PC-9 (cell line): Measurements from ENCODE around the gene KRT3. TPM values are rescaled to one million over a fixed set of nuclear protein-coding genes. Genes with fewer than 3 reads are reported as not detected.

ENCODE experiments used
- BruUV-seq: library from RNA; stranded (reverse); fragments of 400-500 nt; replicated peaks from 2 replicates; lab custom pipeline; 2021; lab: Mats Ljungman, UMichigan
- CTCF ChIA-PET: fragments of 300-600 bp; sonication (Branson Sonifier 250); formaldehyde crosslinking; loops from one replicate; lab custom pipeline; 2022; ENCODE audit warnings: antibody characterized with exemption; lab: Charles Lee
- POLR2A ChIA-PET: fragments of 300-600 bp; sonication (Branson Sonifier 250); formaldehyde crosslinking; loops from one replicate; lab custom pipeline; 2022; ENCODE audit warnings: antibody characterized with exemption; ENCODE audit not compliant: unreplicated experiment; lab: Charles Lee
- DNase-seq, 2 experiments: peaks; one replicate each; pipeline versions ENCODE4 v3.0.0 to v3.0.0-alpha.2; 2015 to 2022; ENCODE audit warnings: mixed read lengths in 1 of 2
- H2AFZ ChIP-seq: fragments of 200-600 bp; sonication (generic); 2 replicates; pipeline ENCODE4 v1.8.1; 2017; ENCODE audit warnings: antibody characterized with exemption
- H3F3A ChIP-seq: fragments of 200-600 bp; sonication (generic); 2 replicates; pipeline ENCODE4 v1.8.1; 2017; ENCODE audit warnings: antibody characterized with exemption, mild to moderate bottlenecking, low read depth; ENCODE audit not compliant: insufficient read depth
- H3K27ac ChIP-seq: fragments of 200-600 bp; sonication (generic); 2 replicates; pipeline ENCODE4 v1.6.1; 2016; ENCODE audit warnings: mixed run types
- H3K27me3 ChIP-seq: fragments of 200-600 bp; sonication (generic); 2 replicates; pipeline ENCODE4 v1.6.1; 2016; ENCODE audit warnings: low read depth, mixed run types; ENCODE audit not compliant: insufficient read depth
- H3K36me3 ChIP-seq: fragments of 200-600 bp; sonication (generic); 2 replicates; pipeline ENCODE4 v1.6.1; 2016; ENCODE audit warnings: low read depth, mixed run types
- H3K4me1 ChIP-seq: fragments of 200-600 bp; sonication (generic); replicated peaks from 2 replicates; pipeline ENCODE4 v1.6.1; 2016; ENCODE audit warnings: mixed run types; ENCODE audit not compliant: insufficient read depth
- H3K4me2 ChIP-seq: fragments of 200-600 bp; sonication (generic); 2 replicates; pipeline ENCODE4 v1.6.1; 2017; ENCODE audit warnings: mixed run types
- H3K4me3 ChIP-seq: fragments of 200-600 bp; sonication (generic); 2 replicates; pipeline ENCODE4 v1.6.1; 2016; ENCODE audit warnings: mixed run types
- H3K79me2 ChIP-seq: fragments of 200-600 bp; sonication (generic); 2 replicates; pipeline ENCODE4 v1.6.1; 2017; ENCODE audit warnings: low read depth, mixed run types
- H3K9me2 ChIP-seq: fragments of 200-600 bp; sonication (generic); 2 replicates; pipeline ENCODE4 v1.8.1; 2017; ENCODE audit warnings: mild to moderate bottlenecking; ENCODE audit not compliant: insufficient read depth
- H3K9me3 ChIP-seq: fragments of 200-600 bp; sonication (generic); 2 replicates; pipeline ENCODE4 v1.8.1; 2016; ENCODE audit warnings: low read depth; ENCODE audit not compliant: insufficient read depth
- H4K20me1 ChIP-seq: fragments of 200-600 bp; sonication (generic); 2 replicates; pipeline ENCODE4 v1.8.1; 2017; ENCODE audit not compliant: insufficient read depth
- EZH2 ChIP-seq: fragments of 200-600 bp; sonication (generic); IDR thresholded peaks from 2 replicates; pipeline ENCODE4 v1.8.0; 2017; ENCODE audit warnings: antibody characterized with exemption, low read depth
- intact Hi-C: fragments of 100-400 bp; cut with micrococcal nuclease; formaldehyde crosslinking; loops from one replicate; pipeline ENCODE4 v1.10.0; 2022; ENCODE audit not compliant: unreplicated experiment
- total RNA-seq: library from RNA; stranded (reverse); gene quantifications from 2 replicates; pipeline ENCODE4 v1.2.3, GENCODE V29; 2021
- TF ChIP-seq, protein P1 (sequence below): fragments of 200-600 bp; sonication (generic); conservative IDR thresholded peaks from 2 replicates; pipeline ENCODE4 v1.6.1; 2017; ENCODE audit warnings: mixed run types, antibody characterized with exemption, mild to moderate bottlenecking, moderate library complexity

The KRT3 gene
- total RNA-seq, 1 experiment from 2014 or later = 0.24 TPM

DNA sequence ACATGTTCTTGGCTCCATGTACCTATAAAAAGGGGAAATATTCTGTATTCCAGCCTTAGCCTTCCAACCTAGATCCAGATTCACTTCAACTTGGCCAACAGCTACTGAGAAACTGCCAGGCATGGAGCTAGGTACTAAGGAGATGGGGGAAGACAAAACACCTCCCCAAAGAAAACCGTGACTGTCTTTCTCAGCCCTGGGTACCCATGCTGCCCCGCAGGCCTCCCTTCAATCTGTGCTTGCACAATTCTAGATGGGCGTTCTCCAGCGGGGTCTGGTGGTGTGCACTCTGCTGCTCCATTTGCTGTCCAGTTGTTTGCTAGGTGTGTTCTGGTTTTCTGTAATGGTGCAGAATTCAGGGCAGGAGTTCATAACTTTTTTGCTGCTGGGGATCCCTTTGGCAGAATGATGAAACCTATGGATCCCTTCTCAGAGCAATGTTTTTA is 18.8 kb upstream of the KRT3 start:
- Histone ChIP-seq H3F3A (no peaks in the 10 kb centered on the region), H4K20me1 (no peaks in the 10 kb centered on the region), H3K9me3 (no peaks in the 10 kb centered on the region), H3K4me1 (peaks cover 8% of the 10 kb centered on the region), H3K36me3 (no peaks in the 10 kb centered on the region), H3K4me2 (no peak overlapping the region), H3K79me2 (no peaks in the 10 kb centered on the region), H3K27ac (no peak overlapping the region), H3K27me3 (no peaks in the 10 kb centered on the region; the same call in 1 of the 2 replicates), H3K9me2 (no peaks in the 10 kb centered on the region), H2AFZ (no peak overlapping the region), H3K4me3 (no peak overlapping the region)
- no TSS peak for BruUV-seq
- no peak for TF ChIP-seq EZH2
- TF ChIP-seq, protein P1, sequence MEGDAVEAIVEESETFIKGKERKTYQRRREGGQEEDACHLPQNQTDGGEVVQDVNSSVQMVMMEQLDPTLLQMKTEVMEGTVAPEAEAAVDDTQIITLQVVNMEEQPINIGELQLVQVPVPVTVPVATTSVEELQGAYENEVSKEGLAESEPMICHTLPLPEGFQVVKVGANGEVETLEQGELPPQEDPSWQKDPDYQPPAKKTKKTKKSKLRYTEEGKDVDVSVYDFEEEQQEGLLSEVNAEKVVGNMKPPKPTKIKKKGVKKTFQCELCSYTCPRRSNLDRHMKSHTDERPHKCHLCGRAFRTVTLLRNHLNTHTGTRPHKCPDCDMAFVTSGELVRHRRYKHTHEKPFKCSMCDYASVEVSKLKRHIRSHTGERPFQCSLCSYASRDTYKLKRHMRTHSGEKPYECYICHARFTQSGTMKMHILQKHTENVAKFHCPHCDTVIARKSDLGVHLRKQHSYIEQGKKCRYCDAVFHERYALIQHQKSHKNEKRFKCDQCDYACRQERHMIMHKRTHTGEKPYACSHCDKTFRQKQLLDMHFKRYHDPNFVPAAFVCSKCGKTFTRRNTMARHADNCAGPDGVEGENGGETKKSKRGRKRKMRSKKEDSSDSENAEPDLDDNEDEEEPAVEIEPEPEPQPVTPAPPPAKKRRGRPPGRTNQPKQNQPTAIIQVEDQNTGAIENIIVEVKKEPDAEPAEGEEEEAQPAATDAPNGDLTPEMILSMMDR = no peak
- intact Hi-C loops = no loop called here
- POLR2A ChIA-PET = no interaction called here
- DNase-seq = no peak
- CTCF ChIA-PET = no interaction called here

DNA sequence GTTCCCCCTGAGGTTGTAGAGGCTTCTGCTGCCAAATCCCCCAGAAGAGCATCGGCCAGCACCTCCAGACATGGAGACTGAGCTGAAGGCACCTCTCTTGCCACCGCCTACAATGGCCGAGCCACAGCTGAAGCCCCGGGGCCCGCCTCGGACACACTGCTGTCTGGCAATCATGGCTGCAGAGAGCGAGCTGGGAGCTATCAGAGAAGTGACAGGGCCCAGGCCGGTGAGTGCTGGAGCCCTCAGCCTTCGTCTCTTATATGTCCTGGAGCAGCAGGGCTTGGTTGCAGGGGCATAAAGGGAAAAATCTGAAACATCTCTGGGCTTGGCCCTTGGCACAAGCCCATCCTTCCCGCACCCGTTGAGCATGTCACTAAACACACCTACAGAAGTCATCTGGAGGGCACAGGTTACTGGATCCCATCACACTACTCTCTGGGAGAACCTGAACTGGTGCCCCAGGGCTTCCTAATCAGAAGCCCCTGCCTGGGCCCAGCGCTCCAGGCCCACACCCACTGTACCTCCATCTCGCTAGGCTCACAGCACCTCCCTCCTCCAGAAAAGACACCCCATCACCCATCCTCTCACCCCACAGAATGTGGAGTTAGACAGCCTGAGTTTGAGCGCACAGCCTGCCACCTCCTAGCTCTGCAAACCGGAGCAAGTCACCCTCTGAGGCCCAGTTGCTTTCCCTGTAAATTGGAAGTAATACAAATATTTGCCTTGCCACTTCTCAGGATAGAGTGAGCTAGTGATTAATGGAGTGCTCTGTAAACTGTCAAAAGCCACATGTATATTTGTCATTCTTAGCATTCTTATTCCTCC is 18.2 kb upstream of the KRT3 start, which contains the start of gene KRT4:
TSS of gene KRT4 (minus strand) at position 232 of the 825 bp plus-strand sequence. CDS start at position 174, 58 bp downstream.
- ChIA-PET CTCF (no interaction called here), POLR2A (interaction anchor here (0.5 kb wide), 1 partner anchor 104 kb away, joined by 7 read pairs; no protein-coding TSS in a partner anchor)
- Histone ChIP-seq H3K79me2 (no peaks in the 10 kb centered on the region), H2AFZ (no peak within 1 kb of the TSS), H3F3A (no peaks in the 10 kb centered on the region), H3K36me3 (no peaks in the 10 kb centered on the region), H3K4me3 (no peak within 1 kb of the TSS), H3K4me2 (no peak within 1 kb of the TSS), H3K9me3 (no peaks in the 10 kb centered on the region), H3K27me3 (no peaks in the 10 kb centered on the region; the same call in 1 of the 2 replicates), H3K9me2 (no peaks in the 10 kb centered on the region), H3K27ac (no peak within 1 kb of the TSS), H4K20me1 (no peaks in the 10 kb centered on the region), H3K4me1 (peaks cover 8% of the 10 kb centered on the region)
- intact Hi-C loops = no loop called here
- peak; percentile 41 to 66 for DNase-seq
- TF ChIP-seq, protein P1 = no peak
- TF ChIP-seq EZH2 = no peak
- BruUV-seq = no TSS peak

DNA sequence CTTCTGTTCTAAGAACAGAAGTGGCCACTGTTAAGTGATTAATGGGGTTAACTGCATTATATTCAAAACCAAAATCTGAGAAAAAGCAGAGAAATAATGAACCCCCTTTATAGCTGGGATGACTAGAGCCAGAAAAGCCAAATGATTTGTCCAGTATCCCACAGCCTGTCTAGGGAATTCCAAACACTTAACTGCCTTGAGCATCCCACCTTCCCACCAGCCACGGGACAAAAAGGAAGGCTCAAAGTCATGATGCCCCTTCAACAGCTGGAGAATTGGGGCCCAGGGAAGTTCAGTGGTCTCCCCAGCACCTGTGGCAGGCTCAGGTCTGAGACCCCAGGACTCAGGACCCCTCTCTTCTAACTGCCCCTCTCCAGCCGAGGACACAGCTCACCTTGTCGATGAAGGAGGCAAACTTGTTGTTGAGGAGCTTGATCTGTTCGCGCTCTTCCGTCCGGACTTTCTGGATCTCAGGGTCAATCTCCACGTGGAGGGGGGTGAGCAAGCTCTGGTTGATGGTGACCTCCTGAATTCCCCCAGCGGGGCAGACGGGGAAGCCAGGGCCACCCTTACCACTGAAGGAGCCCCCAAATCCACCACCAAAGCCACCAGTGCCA is 17.4 kb upstream of the KRT3 start:
- Histone ChIP-seq H3K4me2 (no peak overlapping the region), H3K4me1 (peaks cover 8% of the 10 kb centered on the region), H3K9me2 (no peaks in the 10 kb centered on the region), H3K4me3 (no peak overlapping the region), H4K20me1 (no peaks in the 10 kb centered on the region), H3K36me3 (no peaks in the 10 kb centered on the region), H3K9me3 (no peaks in the 10 kb centered on the region), H3F3A (no peaks in the 10 kb centered on the region), H2AFZ (no peak overlapping the region), H3K79me2 (no peaks in the 10 kb centered on the region), H3K27ac (no peak overlapping the region), H3K27me3 (no peaks in the 10 kb centered on the region; the same call in 1 of the 2 replicates)
- DNase-seq = no peak
- ChIA-PET CTCF (no interaction called here), POLR2A (no interaction called here)
- TF ChIP-seq EZH2 = no peak
- TF ChIP-seq, protein P1 = no peak
- BruUV-seq = no TSS peak
- intact Hi-C loops = no loop called here
